GM12878 (cell line): ENCODE results near the gene CDCA5.

Source experiments
- JUNB ChIP-seq: IDR thresholded peaks from 2 replicates; pipeline ENCODE4 v1.6.1; 2016; ENCODE audit warnings: antibody characterized with exemption, mild to moderate bottlenecking
- POLR2A ChIP-seq: IDR thresholded peaks from 2 replicates; pipeline ENCODE4 v1.6.1; 2011; ENCODE audit warnings: low read depth, mild to moderate bottlenecking, low read length
- YY1 ChIP-seq: IDR thresholded peaks from 2 replicates; pipeline ENCODE4 v1.6.1; 2011; ENCODE audit warnings: low read depth, mild to moderate bottlenecking, low read length
- TF ChIP-seq, protein P1 (sequence below), 3 experiments: IDR thresholded peaks in 2 of 3; conservative IDR thresholded peaks in 1 of 3; 2 replicates each; pipeline ENCODE4 v1.5.1; 2011; ENCODE audit warnings: low read depth in 3 of 3, low read length in 3 of 3, mild to moderate bottlenecking in 3 of 3, control low read depth in 2 of 3, moderate library complexity in 2 of 3, inconsistent platforms in 1 of 3, mixed read lengths in 1 of 3; ENCODE audit not compliant: control insufficient read depth in 2 of 3, insufficient read depth in 1 of 3; ENCODE audit errors: extremely low read depth in 1 of 3
- TF ChIP-seq, protein P2 (sequence below): fragments of 450-650 bp; formaldehyde crosslinking; IDR thresholded peaks from 2 replicates; pipeline ENCODE4 v1.4.0; 2020; ENCODE audit warnings: mild to moderate bottlenecking, moderate library complexity
- TF ChIP-seq, protein P3 (sequence below): fragments of 450-650 bp; IDR thresholded peaks from 2 replicates; pipeline ENCODE4 v1.6.1; 2016; ENCODE audit warnings: mild to moderate bottlenecking

DNA sequence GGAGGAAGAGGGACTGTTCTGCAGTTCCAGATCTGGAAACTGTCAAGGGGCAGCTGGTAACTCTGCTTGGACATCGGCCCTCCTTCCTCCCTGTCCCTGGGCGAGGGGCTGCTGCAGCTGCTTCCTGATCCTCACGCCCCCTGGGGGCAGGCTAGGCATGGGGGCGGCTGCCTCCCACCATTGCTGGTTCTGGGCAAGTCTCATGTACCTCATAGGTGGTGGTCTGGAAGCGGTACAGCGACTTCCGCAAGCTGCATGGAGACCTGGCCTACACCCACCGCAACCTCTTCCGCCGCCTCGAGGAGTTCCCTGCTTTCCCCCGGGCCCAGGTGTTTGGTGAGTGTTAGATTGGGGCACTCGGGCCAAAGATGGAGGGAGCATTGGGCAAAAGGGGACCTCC, 51.6 kb downstream of the CDCA5 start:
- TF ChIP-seq, protein P1, sequence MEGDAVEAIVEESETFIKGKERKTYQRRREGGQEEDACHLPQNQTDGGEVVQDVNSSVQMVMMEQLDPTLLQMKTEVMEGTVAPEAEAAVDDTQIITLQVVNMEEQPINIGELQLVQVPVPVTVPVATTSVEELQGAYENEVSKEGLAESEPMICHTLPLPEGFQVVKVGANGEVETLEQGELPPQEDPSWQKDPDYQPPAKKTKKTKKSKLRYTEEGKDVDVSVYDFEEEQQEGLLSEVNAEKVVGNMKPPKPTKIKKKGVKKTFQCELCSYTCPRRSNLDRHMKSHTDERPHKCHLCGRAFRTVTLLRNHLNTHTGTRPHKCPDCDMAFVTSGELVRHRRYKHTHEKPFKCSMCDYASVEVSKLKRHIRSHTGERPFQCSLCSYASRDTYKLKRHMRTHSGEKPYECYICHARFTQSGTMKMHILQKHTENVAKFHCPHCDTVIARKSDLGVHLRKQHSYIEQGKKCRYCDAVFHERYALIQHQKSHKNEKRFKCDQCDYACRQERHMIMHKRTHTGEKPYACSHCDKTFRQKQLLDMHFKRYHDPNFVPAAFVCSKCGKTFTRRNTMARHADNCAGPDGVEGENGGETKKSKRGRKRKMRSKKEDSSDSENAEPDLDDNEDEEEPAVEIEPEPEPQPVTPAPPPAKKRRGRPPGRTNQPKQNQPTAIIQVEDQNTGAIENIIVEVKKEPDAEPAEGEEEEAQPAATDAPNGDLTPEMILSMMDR (IDR thresholded peaks at IDR 0.05 in 2 of 3, conservative IDR thresholded peaks at IDR 0.05 in 1 of 3; ENCODE audit: control insufficient read depth in 2 of 3, extremely low read depth in 1 of 3, insufficient read depth in 1 of 3, low read depth in 3 of 3, low read length in 3 of 3) = no peak
- TF ChIP-seq JUNB = no peak
- TF ChIP-seq, protein P2, sequence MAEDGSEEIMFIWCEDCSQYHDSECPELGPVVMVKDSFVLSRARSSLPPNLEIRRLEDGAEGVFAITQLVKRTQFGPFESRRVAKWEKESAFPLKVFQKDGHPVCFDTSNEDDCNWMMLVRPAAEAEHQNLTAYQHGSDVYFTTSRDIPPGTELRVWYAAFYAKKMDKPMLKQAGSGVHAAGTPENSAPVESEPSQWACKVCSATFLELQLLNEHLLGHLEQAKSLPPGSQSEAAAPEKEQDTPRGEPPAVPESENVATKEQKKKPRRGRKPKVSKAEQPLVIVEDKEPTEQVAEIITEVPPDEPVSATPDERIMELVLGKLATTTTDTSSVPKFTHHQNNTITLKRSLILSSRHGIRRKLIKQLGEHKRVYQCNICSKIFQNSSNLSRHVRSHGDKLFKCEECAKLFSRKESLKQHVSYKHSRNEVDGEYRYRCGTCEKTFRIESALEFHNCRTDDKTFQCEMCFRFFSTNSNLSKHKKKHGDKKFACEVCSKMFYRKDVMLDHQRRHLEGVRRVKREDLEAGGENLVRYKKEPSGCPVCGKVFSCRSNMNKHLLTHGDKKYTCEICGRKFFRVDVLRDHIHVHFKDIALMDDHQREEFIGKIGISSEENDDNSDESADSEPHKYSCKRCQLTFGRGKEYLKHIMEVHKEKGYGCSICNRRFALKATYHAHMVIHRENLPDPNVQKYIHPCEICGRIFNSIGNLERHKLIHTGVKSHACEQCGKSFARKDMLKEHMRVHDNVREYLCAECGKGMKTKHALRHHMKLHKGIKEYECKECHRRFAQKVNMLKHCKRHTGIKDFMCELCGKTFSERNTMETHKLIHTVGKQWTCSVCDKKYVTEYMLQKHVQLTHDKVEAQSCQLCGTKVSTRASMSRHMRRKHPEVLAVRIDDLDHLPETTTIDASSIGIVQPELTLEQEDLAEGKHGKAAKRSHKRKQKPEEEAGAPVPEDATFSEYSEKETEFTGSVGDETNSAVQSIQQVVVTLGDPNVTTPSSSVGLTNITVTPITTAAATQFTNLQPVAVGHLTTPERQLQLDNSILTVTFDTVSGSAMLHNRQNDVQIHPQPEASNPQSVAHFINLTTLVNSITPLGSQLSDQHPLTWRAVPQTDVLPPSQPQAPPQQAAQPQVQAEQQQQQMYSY (CRISPR knock-in tag) = no peak
- no peak for TF ChIP-seq YY1
- TF ChIP-seq, protein P3, sequence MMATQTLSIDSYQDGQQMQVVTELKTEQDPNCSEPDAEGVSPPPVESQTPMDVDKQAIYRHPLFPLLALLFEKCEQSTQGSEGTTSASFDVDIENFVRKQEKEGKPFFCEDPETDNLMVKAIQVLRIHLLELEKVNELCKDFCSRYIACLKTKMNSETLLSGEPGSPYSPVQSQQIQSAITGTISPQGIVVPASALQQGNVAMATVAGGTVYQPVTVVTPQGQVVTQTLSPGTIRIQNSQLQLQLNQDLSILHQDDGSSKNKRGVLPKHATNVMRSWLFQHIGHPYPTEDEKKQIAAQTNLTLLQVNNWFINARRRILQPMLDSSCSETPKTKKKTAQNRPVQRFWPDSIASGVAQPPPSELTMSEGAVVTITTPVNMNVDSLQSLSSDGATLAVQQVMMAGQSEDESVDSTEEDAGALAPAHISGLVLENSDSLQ = no peak
- TF ChIP-seq POLR2A = no peak
